ENCODE results near the gene SNRPA1. TPM values are rescaled to one million over a fixed set of nuclear protein-coding genes. Genes with fewer than 3 reads are reported as not detected.
A peak's percentile ranks its signal among the peaks of the same experiment; 100 is the strongest.

SNRPA1 gene
- total RNA-seq, 4 donors from 2014 or later, result 3.2 to 56.4 (median 25.7) TPM

GRCh38 chr15:101313041-101313761, 18.2 kb upstream of the SNRPA1 start:
- intact Hi-C loops (cut with DNase I; ENCODE audit: low total_unique reads), result no loop called here

GRCh38 chr15:101310508-101310907, 15.5 kb upstream of the SNRPA1 start:
- Histone ChIP-seq H3K9me3 (no peaks in the 10 kb centered on the region), H3K4me3 (no peak overlapping the region), H3K36me3 (no peaks in the 10 kb centered on the region), H3K27ac (no peak overlapping the region), H3K4me1 (no peaks in the 10 kb centered on the region), H3K27me3 (no peaks in the 10 kb centered on the region)
- intact Hi-C loops (cut with DNase I; ENCODE audit: low total_unique reads), result no loop called here
- no peak for TF ChIP-seq POLR2A (IDR thresholded peaks at IDR 0.05)
- no peak for TF ChIP-seq CTCF (IDR thresholded peaks at IDR 0.05)
- peak; percentile 8 to 11 for DNase-seq

More at GRCh38 chr15:101313041-101313761, 18.2 kb upstream of the SNRPA1 start:
- peak in 1 of 2 donors; percentile 6 for DNase-seq
- Histone ChIP-seq H3K27ac (no peak overlapping the region), H3K36me3 (no peaks in the 10 kb centered on the region), H3K9me3 (no peaks in the 10 kb centered on the region), H3K27me3 (no peaks in the 10 kb centered on the region), H3K4me3 (no peak overlapping the region), H3K4me1 (no peaks in the 10 kb centered on the region)
- no peak for TF ChIP-seq CTCF (IDR thresholded peaks at IDR 0.05)
- TF ChIP-seq POLR2A (IDR thresholded peaks at IDR 0.05), result no peak

GRCh38 chr15:101310161-101310480, 15.1 kb upstream of the SNRPA1 start:
- Histone ChIP-seq H3K9me3 (no peaks in the 10 kb centered on the region), H3K4me1 (no peaks in the 10 kb centered on the region), H3K27me3 (no peaks in the 10 kb centered on the region), H3K27ac (no peak overlapping the region), H3K36me3 (no peaks in the 10 kb centered on the region), H3K4me3 (no peak overlapping the region)
- peak; percentile 3 to 8 for DNase-seq
- TF ChIP-seq CTCF (IDR thresholded peaks at IDR 0.05) (no peak), POLR2A (IDR thresholded peaks at IDR 0.05) (no peak)
- intact Hi-C loops (cut with DNase I; ENCODE audit: low total_unique reads), result no loop called here

- TF ChIP-seq CTCF (IDR thresholded peaks at IDR 0.05), result no peak
- no peak for TF ChIP-seq POLR2A (IDR thresholded peaks at IDR 0.05)
- Histone ChIP-seq H3K4me3 (no peak overlapping the region), H3K9me3 (no peaks in the 10 kb centered on the region), H3K4me1 (no peaks in the 10 kb centered on the region), H3K36me3 (no peaks in the 10 kb centered on the region), H3K27ac (no peak overlapping the region), H3K27me3 (no peaks in the 10 kb centered on the region)
- DNase-seq, result peak; percentile 9
- intact Hi-C loops (cut with DNase I; ENCODE audit: low total_unique reads), result no loop called here
Measured at GRCh38 chr15:101309436-101310160, 14.6 kb upstream of the SNRPA1 start.

Data from uterus (tissue), 4 donors.